K562 (cell line): ENCODE data around the gene ITPR2. TPM values are rescaled to one million over a fixed set of nuclear protein-coding genes. Genes with fewer than 3 reads are reported as not detected.

Source experiments
- FOXK2 ChIP-seq, 2 experiments: fragments of 450-650 bp; IDR thresholded peaks in 1 of 2; conservative IDR thresholded peaks in 1 of 2; 2 replicates each; pipeline ENCODE4 v1.6.1; 2016; ENCODE audit warnings: low read depth in 2 of 2, mild to moderate bottlenecking in 1 of 2
- FOXM1 ChIP-seq, 2 experiments: fragments of 450-650 bp in 1 of 2; sonication (generic) in 1 of 2; formaldehyde crosslinking in 1 of 2; IDR thresholded peaks; 2 replicates each; pipeline versions ENCODE4 v1.6.1 to v1.9.0; 2017 to 2022; ENCODE audit warnings: low read depth in 2 of 2, mild to moderate bottlenecking in 2 of 2, missing genetic modification reagents in 1 of 2, moderate library complexity in 1 of 2
- STAG1 ChIP-seq: sonication (generic); formaldehyde crosslinking; IDR thresholded peaks from 2 replicates; pipeline ENCODE4 v1.5.0; 2020; ENCODE audit warnings: missing genetic modification reagents, borderline replicate concordance
- polyA plus RNA-seq, 8 experiments: library from polyadenylated mRNA; depleted of rRNA in 4 of 8; stranded (reverse) in 5 of 8; unstranded in 3 of 8; fragments of >200 nt; fragmentation: Nextera tagmentation in 2 of 8; fragmentation: Illumina TruSeq in 1 of 8; extraction: Ambion mirVana in 2 of 8; extraction: Trizol in 1 of 8; gene quantifications; 2 replicates each; pipeline versions ENCODE4 v1.2.1 to v1.2.3, GENCODE V29; 2011 to 2014; ENCODE audit warnings: inconsistent platforms in 1 of 8, missing spikeins in 1 of 8
- total RNA-seq, 7 experiments: library from RNA; depleted of rRNA in 6 of 7; stranded (reverse); fragments of >200 nt in 6 of 7; fragmentation: Illumina TruSeq in 2 of 7; extraction: Trizol in 2 of 7; gene quantifications; 2 replicates each; pipeline versions ENCODE4 v1.2.1 to v1.2.3, GENCODE V29; 2011 to 2021; ENCODE audit warnings: low replicate concordance in 1 of 7
- TF ChIP-seq, protein P1 (sequence below): fragments of 450-650 bp; IDR thresholded peaks from 2 replicates; pipeline ENCODE4 v1.6.1; 2016; ENCODE audit warnings: missing biosample characterization, missing genetic modification characterization
- TF ChIP-seq, protein P2 (sequence below), 2 experiments: fragments of 200-800 bp in 1 of 2; sonication (Bioruptor generic) in 1 of 2; sonication (generic) in 1 of 2; formaldehyde crosslinking in 1 of 2; IDR thresholded peaks in 1 of 2; conservative IDR thresholded peaks in 1 of 2; 2 replicates each; pipeline versions ENCODE4 v1.5.0 to v1.6.1; 2016 to 2020; ENCODE audit warnings: missing compliant biosample characterization in 1 of 2, missing genetic modification characterization in 1 of 2, missing genetic modification reagents in 1 of 2
- TF ChIP-seq, protein P3 (sequence below): fragments of 250-450 bp; sonication (Bioruptor Pico); IDR thresholded peaks from 2 replicates; pipeline ENCODE4 v1.4.0; 2020; ENCODE audit warnings: mild to moderate bottlenecking, moderate library complexity

Gene ITPR2
- total and polyA plus RNA-seq, 9 of the 15 experiments (the other 6 are each of a cell fraction or from before 2014, with no cell fraction given) = 0.21 to 3.3 (median 0.95) TPM

DNA sequence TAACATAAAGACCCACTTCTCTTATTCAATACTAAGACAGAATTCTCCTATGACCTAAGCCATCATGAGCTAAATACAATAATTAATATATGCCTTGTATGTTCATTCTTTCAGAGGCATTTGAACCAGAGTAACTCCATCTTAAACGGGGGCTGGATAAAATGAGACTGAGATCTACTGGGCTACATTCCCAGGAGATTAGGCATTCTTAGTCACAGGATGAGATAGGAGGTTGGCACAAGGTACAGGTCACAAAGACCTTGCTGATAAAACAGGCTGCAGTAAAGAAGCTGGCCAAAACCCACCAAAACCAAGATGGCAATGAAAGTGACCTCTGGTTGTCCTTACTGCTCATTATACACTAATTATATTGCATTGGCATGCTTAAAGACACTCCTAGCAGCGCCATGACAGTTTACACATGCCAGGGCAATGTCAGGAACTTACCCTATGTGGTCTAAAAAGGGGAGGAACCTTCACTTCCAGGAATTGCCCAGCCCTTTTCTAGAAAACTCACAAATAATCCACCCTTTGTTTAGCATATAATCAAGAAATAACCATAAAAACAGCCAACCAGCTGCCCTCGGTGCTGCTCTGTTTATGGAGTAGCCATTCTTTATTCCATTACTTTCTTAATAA, 376.9 kb downstream of the ITPR2 start (continued):
- TF ChIP-seq, protein P1, sequence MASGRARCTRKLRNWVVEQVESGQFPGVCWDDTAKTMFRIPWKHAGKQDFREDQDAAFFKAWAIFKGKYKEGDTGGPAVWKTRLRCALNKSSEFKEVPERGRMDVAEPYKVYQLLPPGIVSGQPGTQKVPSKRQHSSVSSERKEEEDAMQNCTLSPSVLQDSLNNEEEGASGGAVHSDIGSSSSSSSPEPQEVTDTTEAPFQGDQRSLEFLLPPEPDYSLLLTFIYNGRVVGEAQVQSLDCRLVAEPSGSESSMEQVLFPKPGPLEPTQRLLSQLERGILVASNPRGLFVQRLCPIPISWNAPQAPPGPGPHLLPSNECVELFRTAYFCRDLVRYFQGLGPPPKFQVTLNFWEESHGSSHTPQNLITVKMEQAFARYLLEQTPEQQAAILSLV (tag) = 0 out of 2 replicates have a peak, but pooled peaks have one; percentile 19
- TF ChIP-seq FOXK2 (conservative IDR thresholded peaks at IDR 0.05 in 1 of 2, IDR thresholded peaks at IDR 0.05 in 1 of 2; ENCODE audit: low read depth in 2 of 2) = no peak
- TF ChIP-seq FOXM1 (IDR thresholded peaks at IDR 0.05; ENCODE audit: low read depth) = no peak
- TF ChIP-seq FOXM1 (CRISPR knock-in tag; IDR thresholded peaks at IDR 0.05; ENCODE audit: low read depth) = no peak
- TF ChIP-seq, protein P2, sequence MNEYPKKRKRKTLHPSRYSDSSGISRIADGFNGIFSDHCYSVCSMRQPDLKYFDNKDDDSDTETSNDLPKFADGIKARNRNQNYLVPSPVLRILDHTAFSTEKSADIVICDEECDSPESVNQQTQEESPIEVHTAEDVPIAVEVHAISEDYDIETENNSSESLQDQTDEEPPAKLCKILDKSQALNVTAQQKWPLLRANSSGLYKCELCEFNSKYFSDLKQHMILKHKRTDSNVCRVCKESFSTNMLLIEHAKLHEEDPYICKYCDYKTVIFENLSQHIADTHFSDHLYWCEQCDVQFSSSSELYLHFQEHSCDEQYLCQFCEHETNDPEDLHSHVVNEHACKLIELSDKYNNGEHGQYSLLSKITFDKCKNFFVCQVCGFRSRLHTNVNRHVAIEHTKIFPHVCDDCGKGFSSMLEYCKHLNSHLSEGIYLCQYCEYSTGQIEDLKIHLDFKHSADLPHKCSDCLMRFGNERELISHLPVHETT (CRISPR knock-in tag; conservative IDR thresholded peaks at IDR 0.05 in 1 of 2, IDR thresholded peaks at IDR 0.05 in 1 of 2) = peak in 1 of 2 experiments; percentile 64; a peak in 1 of 4 replicates
- TF ChIP-seq, protein P3, sequence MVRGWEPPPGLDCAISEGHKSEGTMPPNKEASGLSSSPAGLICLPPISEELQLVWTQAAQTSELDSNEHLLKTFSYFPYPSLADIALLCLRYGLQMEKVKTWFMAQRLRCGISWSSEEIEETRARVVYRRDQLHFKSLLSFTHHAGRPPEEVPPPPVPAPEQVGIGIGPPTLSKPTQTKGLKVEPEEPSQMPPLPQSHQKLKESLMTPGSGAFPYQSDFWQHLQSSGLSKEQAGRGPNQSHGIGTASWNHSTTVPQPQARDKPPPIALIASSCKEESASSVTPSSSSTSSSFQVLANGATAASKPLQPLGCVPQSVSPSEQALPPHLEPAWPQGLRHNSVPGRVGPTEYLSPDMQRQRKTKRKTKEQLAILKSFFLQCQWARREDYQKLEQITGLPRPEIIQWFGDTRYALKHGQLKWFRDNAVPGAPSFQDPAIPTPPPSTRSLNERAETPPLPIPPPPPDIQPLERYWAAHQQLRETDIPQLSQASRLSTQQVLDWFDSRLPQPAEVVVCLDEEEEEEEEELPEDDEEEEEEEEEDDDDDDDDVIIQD (CRISPR knock-in tag) = no peak
- no peak for TF ChIP-seq STAG1
